ENCODE data around the gene PRKAG2.

DNA sequence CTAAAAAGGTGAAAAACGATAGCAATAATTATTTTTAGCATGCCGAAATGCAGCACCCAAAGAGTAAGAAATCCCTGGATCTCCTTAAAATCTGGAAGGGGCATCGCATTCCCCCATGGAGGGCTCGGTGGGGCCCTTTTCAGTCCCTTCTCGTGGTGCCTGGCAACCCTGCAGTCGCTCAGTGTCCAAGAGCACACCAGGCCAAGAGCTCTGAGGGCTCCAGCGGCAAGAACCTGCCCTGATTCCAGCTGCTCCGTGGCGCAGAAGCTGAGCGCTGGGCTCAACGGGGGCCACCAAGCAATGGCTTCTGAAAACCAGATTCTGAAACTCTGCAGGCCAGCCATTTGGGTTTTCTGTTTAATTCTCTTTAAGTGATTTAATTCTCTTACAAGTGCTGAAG lies 131.2 kb downstream of the PRKAG2 start:
- TF ChIP-seq CTCF (IDR thresholded peaks at IDR 0.05) (no peak), POLR2A (IDR thresholded peaks at IDR 0.05) (no peak)

All from breast epithelium (tissue), 3 donors.